Vagina (tissue), 2 donors: ENCODE measurements around the gene C1QTNF5. TPM values are rescaled to one million over a fixed set of nuclear protein-coding genes. Genes with fewer than 3 reads are reported as not detected.

Experiments
- DNase-seq, 2 donors: peaks; one replicate each; pipeline ENCODE4 v3.0.0-alpha.2; 2017; ENCODE audit errors: extremely low spot score in 2 of 2
- H3K27ac ChIP-seq: fragments of 200-600 bp; sonication (generic); one replicate; pipeline ENCODE4 v1.5.1; 2019
- H3K27me3 ChIP-seq: fragments of 200-600 bp; sonication (generic); one replicate; pipeline ENCODE4 v1.5.1; 2019
- H3K36me3 ChIP-seq, 2 donors: fragments of 200-600 bp; sonication (generic); one replicate each; pipeline ENCODE4 v1.5.1; 2017 to 2019
- H3K4me1 ChIP-seq: fragments of 200-600 bp; sonication (generic); one replicate; pipeline ENCODE4 v1.5.1; 2019
- H3K4me3 ChIP-seq, 2 donors: fragments of 200-600 bp; sonication (generic); 1 replicate in 1 of 2; 2 replicates in 1 of 2; pipeline ENCODE4 v1.5.1; 2016 to 2019
- H3K9me3 ChIP-seq: fragments of 200-600 bp; sonication (generic); one replicate; pipeline ENCODE4 v1.5.1; 2019
- POLR2A ChIP-seq, 2 donors: fragments of 450-650 bp; IDR thresholded peaks; one replicate each; pipeline ENCODE4 v1.6.1; 2017; ENCODE audit warnings: antibody characterized with exemption in 2 of 2, mild to moderate bottlenecking in 2 of 2, moderate library complexity in 2 of 2
- POLR2AphosphoS5 ChIP-seq, 2 donors: sonication (generic); formaldehyde crosslinking; IDR thresholded peaks; one replicate each; pipeline ENCODE4 v1.9.0; 2017; ENCODE audit warnings: antibody characterized with exemption in 2 of 2, mild to moderate bottlenecking in 2 of 2, low read depth in 1 of 2; ENCODE audit not compliant: insufficient read depth in 1 of 2
- intact Hi-C: fragments of 100-400 bp; cut with DNase I; formaldehyde crosslinking; loops from one replicate; pipeline ENCODE4 v1.15.1; 2023
- total RNA-seq: library from RNA; depleted of rRNA; stranded (reverse); fragments of >200 nt; gene quantifications from one replicate; pipeline ENCODE4 v1.2.3, GENCODE V29; 2016
- TF ChIP-seq, protein P1 (sequence below), 3 experiments: fragments of 450-650 bp in 2 of 3; fragments of 200-600 bp in 1 of 3; sonication (generic) in 1 of 3; IDR thresholded peaks; one replicate each; pipeline ENCODE4 v1.5.1; 2017 to 2019; ENCODE audit warnings: antibody characterized with exemption in 3 of 3, mild to moderate bottlenecking in 2 of 3, moderate library complexity in 2 of 3

C1QTNF5 gene
- total RNA-seq, 1 donor from 2014 or later, result 32.2 TPM

GRCh38 chr11:119377961-119378667, 37.4 kb upstream of the C1QTNF5 start:
- TF ChIP-seq POLR2AphosphoS5 (IDR thresholded peaks at IDR 0.05; ENCODE audit: insufficient read depth in 1 of 2, low read depth in 1 of 2) (no peak), POLR2A (IDR thresholded peaks at IDR 0.05) (no peak)
- TF ChIP-seq, protein P1, sequence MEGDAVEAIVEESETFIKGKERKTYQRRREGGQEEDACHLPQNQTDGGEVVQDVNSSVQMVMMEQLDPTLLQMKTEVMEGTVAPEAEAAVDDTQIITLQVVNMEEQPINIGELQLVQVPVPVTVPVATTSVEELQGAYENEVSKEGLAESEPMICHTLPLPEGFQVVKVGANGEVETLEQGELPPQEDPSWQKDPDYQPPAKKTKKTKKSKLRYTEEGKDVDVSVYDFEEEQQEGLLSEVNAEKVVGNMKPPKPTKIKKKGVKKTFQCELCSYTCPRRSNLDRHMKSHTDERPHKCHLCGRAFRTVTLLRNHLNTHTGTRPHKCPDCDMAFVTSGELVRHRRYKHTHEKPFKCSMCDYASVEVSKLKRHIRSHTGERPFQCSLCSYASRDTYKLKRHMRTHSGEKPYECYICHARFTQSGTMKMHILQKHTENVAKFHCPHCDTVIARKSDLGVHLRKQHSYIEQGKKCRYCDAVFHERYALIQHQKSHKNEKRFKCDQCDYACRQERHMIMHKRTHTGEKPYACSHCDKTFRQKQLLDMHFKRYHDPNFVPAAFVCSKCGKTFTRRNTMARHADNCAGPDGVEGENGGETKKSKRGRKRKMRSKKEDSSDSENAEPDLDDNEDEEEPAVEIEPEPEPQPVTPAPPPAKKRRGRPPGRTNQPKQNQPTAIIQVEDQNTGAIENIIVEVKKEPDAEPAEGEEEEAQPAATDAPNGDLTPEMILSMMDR (IDR thresholded peaks at IDR 0.05), result no peak
- Histone ChIP-seq H3K9me3 (no peaks in the 10 kb centered on the region), H3K27ac (peak overlapping the region; percentile 78), H3K4me3 (no peak overlapping the region), H3K36me3 (no peaks in the 10 kb centered on the region), H3K4me1 (peaks cover 44% of the 10 kb centered on the region), H3K27me3 (no peaks in the 10 kb centered on the region)
- intact Hi-C loops, result no loop called here
- DNase-seq, result peak in 1 of 2 donors; percentile 91

DNA sequence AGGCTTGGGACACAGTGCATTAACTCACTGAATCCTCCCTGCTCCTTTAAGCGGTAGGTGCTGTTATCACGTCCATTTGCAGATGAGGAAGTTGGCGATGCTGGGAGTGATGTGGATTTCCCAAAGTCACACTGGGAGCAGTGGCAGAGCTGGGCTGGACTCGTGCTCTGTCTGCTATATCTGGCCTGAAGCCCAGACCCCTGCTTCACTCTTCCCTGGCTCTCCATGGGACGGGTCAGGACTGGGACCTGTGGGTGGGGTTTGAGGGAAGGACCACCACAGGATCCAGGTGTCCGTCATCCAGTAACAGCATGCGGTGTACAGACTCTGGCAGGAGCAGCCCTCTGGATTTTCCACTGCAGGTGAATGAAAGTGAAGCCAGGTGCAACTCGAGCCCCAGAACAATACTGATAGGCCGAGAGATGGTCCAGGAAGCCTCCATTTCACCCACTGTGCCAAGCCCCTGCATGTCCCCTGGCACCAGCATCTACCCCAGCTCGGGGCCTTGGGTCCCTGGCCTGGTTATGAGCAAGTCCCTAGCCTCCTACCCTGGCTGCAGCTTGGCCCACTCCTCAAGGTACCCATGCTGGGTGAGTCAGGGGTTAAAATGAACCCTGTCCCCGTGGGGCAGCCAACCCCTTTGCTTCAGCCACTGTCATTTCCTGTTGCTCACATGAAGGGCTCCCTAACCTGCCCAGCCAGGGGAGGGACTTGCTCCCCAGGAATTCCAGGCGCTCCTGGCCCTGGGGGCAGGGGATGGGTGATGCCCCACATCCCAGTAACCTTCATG, 36.6 kb upstream of the C1QTNF5 start:
- Histone ChIP-seq H3K27ac (peak overlapping the region; percentile 78), H3K4me1 (peaks cover 43% of the 10 kb centered on the region), H3K27me3 (no peaks in the 10 kb centered on the region), H3K4me3 (no peak overlapping the region), H3K36me3 (no peaks in the 10 kb centered on the region), H3K9me3 (no peaks in the 10 kb centered on the region)
- DNase-seq, result peak in 1 of 2 donors; percentile 93
- intact Hi-C loops, result no loop called here
- no peak for TF ChIP-seq POLR2A (IDR thresholded peaks at IDR 0.05)
- TF ChIP-seq POLR2AphosphoS5 (IDR thresholded peaks at IDR 0.05; ENCODE audit: insufficient read depth in 1 of 2, low read depth in 1 of 2), result no peak
- TF ChIP-seq, protein P1 (IDR thresholded peaks at IDR 0.05), result no peak

- Histone ChIP-seq H3K36me3 (no peaks in the 10 kb centered on the region), H3K9me3 (no peaks in the 10 kb centered on the region), H3K27ac (peak overlapping the region; percentile 78), H3K4me3 (no peak overlapping the region), H3K27me3 (no peaks in the 10 kb centered on the region), H3K4me1 (peaks cover 46% of the 10 kb centered on the region)
- intact Hi-C loops, result no loop called here
- peak in 1 of 2 donors; percentile 95 for DNase-seq
- no peak for TF ChIP-seq POLR2A (IDR thresholded peaks at IDR 0.05)
- TF ChIP-seq, protein P1 (IDR thresholded peaks at IDR 0.05), result no peak
- peak in 1 of 2 donors; percentile 32 for TF ChIP-seq POLR2AphosphoS5 (IDR thresholded peaks at IDR 0.05; ENCODE audit: insufficient read depth in 1 of 2, low read depth in 1 of 2)
Measured at GRCh38 chr11:119376197-119376847, 35.6 kb upstream of the C1QTNF5 start.

DNA sequence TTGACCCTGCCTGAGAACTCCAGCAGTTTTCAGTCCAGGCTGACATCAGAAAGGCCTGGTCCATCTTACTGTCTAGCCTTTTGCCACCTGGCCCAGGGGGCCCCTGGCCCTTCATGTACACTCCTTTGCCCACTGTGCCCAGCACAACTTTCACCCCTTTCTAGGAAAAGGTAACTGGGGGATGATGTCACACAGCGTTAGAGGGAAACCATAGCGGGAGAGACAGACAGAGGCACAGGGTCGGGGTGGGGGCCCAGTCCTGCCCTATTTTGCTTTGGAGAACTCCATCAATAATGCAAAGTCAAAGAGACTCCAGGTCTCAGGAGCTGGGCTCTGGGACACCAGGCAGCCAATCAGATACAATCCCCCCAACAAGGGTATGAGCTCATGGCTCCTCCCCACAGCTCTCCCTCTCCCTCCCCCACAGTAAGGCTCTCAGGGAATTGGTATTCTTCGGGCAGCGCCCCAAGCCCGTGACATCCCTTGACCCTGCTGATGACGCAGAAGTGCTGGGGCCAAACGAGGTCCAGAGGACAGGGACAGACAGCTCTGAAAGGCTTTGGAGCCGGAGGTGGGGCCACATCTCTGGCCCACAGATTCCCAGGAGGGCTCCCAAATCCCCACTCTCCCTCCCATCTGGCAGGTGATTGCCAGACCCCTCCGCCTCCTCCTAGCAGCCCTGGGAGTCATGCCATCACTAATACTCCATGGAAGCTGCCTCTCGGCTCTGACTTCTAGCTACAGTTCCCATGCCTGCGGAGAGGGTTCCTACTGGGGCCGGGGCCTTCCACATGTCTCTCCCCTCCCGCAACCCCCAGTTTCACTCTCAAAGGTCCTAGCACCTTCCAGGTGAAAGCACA, 34.9 kb upstream of the C1QTNF5 start:
- Histone ChIP-seq H3K27me3 (no peaks in the 10 kb centered on the region), H3K4me1 (peaks cover 47% of the 10 kb centered on the region), H3K4me3 (no peak overlapping the region), H3K9me3 (no peaks in the 10 kb centered on the region), H3K27ac (peak overlapping the region; percentile 78), H3K36me3 (no peaks in the 10 kb centered on the region)
- DNase-seq, result peak; percentile 88 to 93
- intact Hi-C loops, result no loop called here
- TF ChIP-seq POLR2AphosphoS5 (IDR thresholded peaks at IDR 0.05; ENCODE audit: insufficient read depth in 1 of 2, low read depth in 1 of 2), result peak; percentile 66 to 76
- TF ChIP-seq, protein P1 (IDR thresholded peaks at IDR 0.05), result no peak
- no peak for TF ChIP-seq POLR2A (IDR thresholded peaks at IDR 0.05)
